Measurements from ENCODE around the gene TEX22. TPM values are rescaled to one million over a fixed set of nuclear protein-coding genes. Genes with fewer than 3 reads are reported as not detected.

Gene TEX22
- total and polyA plus RNA-seq, 2 experiments from 2014 or later: 0.21 TPM

DNA sequence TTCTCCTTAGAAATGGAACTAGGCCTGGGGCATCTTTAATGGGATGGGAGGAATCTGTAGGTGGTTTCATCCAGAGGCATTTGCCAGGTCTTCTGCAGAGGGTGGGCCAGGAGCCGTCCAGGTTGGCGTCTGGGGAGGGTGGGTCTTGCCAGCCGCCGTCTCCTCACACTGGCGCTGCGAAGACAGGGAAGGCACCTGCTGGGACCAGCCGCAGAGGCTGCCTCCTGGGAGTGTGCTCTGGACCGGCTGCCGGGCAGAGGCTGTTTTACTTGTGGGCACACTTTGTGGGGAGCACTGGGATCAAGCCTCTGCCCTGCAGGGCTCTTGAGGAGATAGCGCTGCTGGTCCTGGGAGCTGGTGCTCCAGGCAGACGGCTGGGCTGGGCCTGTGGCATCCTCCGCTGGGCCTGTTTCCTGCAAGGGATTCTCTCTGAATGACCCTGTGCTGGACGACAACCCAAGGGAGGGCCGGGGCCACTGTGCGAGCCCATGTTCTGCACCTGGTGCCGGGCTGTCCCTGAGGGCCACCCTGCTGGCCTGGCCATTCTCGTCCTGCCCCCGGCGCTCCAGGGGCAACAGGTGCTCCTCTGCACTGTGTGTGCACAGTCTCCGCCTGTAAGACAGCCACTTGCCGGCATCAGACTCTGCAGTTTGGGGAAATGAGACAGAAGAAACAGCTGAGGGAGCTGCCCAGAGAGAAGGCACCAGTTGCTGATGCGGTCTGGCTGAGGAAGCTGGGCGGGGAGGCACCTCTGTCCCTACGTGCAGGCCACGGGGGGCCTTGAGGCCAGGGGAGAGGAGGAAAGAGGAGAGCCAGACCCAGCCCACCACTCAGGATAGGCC is 10.0 kb upstream of the TEX22 start:
- no peak for ATAC-seq

More for the DNA sequence above, 10.0 kb upstream of the TEX22 start:
- TF ChIP-seq NANOG (IDR thresholded peaks at IDR 0.05; ENCODE audit: borderline replicate concordance) (no peak), JUNB (IDR thresholded peaks at IDR 0.05; ENCODE audit: unreplicated experiment) (no peak), CREB1 (CRISPR knock-in tag; IDR thresholded peaks at IDR 0.05; ENCODE audit: low read depth) (no peak), ZNF114 (CRISPR knock-in tag; IDR thresholded peaks at IDR 0.05) (no peak), ZNF331 (CRISPR knock-in tag; IDR thresholded peaks at IDR 0.05; ENCODE audit: low read depth) (no peak), EZH2phosphoT487 (IDR thresholded peaks at IDR 0.05; ENCODE audit: unreplicated experiment) (no peak), POLR2AphosphoS5 (IDR thresholded peaks at IDR 0.05; ENCODE audit: low read depth) (no peak)
- TF ChIP-seq, protein P1, sequence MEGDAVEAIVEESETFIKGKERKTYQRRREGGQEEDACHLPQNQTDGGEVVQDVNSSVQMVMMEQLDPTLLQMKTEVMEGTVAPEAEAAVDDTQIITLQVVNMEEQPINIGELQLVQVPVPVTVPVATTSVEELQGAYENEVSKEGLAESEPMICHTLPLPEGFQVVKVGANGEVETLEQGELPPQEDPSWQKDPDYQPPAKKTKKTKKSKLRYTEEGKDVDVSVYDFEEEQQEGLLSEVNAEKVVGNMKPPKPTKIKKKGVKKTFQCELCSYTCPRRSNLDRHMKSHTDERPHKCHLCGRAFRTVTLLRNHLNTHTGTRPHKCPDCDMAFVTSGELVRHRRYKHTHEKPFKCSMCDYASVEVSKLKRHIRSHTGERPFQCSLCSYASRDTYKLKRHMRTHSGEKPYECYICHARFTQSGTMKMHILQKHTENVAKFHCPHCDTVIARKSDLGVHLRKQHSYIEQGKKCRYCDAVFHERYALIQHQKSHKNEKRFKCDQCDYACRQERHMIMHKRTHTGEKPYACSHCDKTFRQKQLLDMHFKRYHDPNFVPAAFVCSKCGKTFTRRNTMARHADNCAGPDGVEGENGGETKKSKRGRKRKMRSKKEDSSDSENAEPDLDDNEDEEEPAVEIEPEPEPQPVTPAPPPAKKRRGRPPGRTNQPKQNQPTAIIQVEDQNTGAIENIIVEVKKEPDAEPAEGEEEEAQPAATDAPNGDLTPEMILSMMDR (conservative IDR thresholded peaks at IDR 0.05; ENCODE audit: low read depth in 2 of 2): no peak
- TF ChIP-seq, protein P2, sequence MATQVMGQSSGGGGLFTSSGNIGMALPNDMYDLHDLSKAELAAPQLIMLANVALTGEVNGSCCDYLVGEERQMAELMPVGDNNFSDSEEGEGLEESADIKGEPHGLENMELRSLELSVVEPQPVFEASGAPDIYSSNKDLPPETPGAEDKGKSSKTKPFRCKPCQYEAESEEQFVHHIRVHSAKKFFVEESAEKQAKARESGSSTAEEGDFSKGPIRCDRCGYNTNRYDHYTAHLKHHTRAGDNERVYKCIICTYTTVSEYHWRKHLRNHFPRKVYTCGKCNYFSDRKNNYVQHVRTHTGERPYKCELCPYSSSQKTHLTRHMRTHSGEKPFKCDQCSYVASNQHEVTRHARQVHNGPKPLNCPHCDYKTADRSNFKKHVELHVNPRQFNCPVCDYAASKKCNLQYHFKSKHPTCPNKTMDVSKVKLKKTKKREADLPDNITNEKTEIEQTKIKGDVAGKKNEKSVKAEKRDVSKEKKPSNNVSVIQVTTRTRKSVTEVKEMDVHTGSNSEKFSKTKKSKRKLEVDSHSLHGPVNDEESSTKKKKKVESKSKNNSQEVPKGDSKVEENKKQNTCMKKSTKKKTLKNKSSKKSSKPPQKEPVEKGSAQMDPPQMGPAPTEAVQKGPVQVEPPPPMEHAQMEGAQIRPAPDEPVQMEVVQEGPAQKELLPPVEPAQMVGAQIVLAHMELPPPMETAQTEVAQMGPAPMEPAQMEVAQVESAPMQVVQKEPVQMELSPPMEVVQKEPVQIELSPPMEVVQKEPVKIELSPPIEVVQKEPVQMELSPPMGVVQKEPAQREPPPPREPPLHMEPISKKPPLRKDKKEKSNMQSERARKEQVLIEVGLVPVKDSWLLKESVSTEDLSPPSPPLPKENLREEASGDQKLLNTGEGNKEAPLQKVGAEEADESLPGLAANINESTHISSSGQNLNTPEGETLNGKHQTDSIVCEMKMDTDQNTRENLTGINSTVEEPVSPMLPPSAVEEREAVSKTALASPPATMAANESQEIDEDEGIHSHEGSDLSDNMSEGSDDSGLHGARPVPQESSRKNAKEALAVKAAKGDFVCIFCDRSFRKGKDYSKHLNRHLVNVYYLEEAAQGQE (IDR thresholded peaks at IDR 0.05; ENCODE audit: unreplicated experiment): no peak
- TF ChIP-seq, protein P3, sequence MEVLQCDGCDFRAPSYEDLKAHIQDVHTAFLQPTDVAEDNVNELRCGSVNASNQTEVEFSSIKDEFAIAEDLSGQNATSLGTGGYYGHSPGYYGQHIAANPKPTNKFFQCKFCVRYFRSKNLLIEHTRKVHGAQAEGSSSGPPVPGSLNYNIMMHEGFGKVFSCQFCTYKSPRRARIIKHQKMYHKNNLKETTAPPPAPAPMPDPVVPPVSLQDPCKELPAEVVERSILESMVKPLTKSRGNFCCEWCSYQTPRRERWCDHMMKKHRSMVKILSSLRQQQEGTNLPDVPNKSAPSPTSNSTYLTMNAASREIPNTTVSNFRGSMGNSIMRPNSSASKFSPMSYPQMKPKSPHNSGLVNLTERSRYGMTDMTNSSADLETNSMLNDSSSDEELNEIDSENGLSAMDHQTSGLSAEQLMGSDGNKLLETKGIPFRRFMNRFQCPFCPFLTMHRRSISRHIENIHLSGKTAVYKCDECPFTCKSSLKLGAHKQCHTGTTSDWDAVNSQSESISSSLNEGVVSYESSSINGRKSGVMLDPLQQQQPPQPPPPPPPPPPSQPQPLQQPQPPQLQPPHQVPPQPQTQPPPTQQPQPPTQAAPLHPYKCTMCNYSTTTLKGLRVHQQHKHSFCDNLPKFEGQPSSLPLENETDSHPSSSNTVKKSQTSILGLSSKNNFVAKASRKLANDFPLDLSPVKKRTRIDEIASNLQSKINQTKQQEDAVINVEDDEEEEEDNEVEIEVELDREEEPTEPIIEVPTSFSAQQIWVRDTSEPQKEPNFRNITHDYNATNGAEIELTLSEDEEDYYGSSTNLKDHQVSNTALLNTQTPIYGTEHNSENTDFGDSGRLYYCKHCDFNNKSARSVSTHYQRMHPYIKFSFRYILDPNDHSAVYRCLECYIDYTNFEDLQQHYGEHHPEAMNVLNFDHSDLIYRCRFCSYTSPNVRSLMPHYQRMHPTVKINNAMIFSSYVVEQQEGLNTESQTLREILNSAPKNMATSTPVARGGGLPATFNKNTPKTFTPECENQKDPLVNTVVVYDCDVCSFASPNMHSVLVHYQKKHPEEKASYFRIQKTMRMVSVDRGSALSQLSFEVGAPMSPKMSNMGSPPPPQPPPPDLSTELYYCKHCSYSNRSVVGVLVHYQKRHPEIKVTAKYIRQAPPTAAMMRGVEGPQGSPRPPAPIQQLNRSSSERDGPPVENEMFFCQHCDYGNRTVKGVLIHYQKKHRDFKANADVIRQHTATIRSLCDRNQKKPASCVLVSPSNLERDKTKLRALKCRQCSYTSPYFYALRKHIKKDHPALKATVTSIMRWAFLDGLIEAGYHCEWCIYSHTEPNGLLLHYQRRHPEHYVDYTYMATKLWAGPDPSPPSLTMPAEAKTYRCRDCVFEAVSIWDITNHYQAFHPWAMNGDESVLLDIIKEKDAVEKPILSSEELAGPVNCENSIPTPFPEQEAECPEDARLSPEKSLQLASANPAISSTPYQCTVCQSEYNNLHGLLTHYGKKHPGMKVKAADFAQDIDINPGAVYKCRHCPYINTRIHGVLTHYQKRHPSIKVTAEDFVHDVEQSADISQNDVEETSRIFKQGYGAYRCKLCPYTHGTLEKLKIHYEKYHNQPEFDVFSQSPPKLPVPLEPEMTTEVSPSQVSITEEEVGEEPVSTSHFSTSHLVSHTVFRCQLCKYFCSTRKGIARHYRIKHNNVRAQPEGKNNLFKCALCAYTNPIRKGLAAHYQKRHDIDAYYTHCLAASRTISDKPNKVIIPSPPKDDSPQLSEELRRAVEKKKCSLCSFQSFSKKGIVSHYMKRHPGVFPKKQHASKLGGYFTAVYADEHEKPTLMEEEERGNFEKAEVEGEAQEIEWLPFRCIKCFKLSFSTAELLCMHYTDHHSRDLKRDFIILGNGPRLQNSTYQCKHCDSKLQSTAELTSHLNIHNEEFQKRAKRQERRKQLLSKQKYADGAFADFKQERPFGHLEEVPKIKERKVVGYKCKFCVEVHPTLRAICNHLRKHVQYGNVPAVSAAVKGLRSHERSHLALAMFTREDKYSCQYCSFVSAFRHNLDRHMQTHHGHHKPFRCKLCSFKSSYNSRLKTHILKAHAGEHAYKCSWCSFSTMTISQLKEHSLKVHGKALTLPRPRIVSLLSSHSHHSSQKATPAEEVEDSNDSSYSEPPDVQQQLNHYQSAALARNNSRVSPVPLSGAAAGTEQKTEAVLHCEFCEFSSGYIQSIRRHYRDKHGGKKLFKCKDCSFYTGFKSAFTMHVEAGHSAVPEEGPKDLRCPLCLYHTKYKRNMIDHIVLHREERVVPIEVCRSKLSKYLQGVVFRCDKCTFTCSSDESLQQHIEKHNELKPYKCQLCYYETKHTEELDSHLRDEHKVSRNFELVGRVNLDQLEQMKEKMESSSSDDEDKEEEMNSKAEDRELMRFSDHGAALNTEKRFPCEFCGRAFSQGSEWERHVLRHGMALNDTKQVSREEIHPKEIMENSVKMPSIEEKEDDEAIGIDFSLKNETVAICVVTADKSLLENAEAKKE (CRISPR knock-in tag; IDR thresholded peaks at IDR 0.05): no peak
- H4K20me1 ChIP-seq (replicated peaks; ENCODE audit: insufficient read depth): no peaks in the 10 kb centered on the region
- H3K9me3 Mint-ChIP-seq: no peaks in the 10 kb centered on the region
- H3K9me2 ChIP-seq (ENCODE audit: insufficient read depth): no peaks in the 10 kb centered on the region
- no peaks in the 10 kb centered on the region for H3K4me1 ChIP-seq (ENCODE audit: insufficient read depth)
- H2AFZ ChIP-seq: no peak overlapping the region
- H3K79me2 ChIP-seq (replicated peaks; ENCODE audit: insufficient read depth): no peaks in the 10 kb centered on the region
- H3K4me1 Mint-ChIP-seq: no peaks in the 10 kb centered on the region
- H3K4me3 Mint-ChIP-seq: no peak overlapping the region
- no peak for DNase-seq (ENCODE audit: low spot score)
- no peak overlapping the region for H3K4me2 ChIP-seq
- H3F3A ChIP-seq (replicated peaks; ENCODE audit: low read depth): 0 out of 2 replicates have a peak, but pooled peaks cover 2% of the 10 kb centered on the region
- H3K36me3 ChIP-seq (ENCODE audit: insufficient read depth): no peaks in the 10 kb centered on the region
- H3K27ac Mint-ChIP-seq: no peak overlapping the region
- H3K27me3 Mint-ChIP-seq (ENCODE audit: insufficient read depth, low read depth, poor library complexity): peaks cover 12% of the 10 kb centered on the region
- H3K4me3 ChIP-seq: no peak overlapping the region
- H3K36me3 Mint-ChIP-seq (ENCODE audit: low read depth): peaks cover 6% of the 10 kb centered on the region
- H3K27ac ChIP-seq (ENCODE audit: low read depth): no peak overlapping the region
- H3K27me3 ChIP-seq (ENCODE audit: insufficient read depth): no peaks in the 10 kb centered on the region
